Lower lobe of right lung (tissue), 2 donors: ENCODE data around the gene FGFR4. TPM values are rescaled to one million over a fixed set of nuclear protein-coding genes. Genes with fewer than 3 reads are reported as not detected.
A peak's percentile ranks its signal among the peaks of the same experiment; 100 is the strongest.

Source experiments
- ATAC-seq, 2 donors: fragments of 200-7000 bp; cut with Tn5 transposase; one replicate each; pipeline ENCODE4 v1.9.1; 2020 to 2022; ENCODE audit warnings: mild to moderate bottlenecking in 2 of 2, moderate library complexity in 2 of 2
- DNase-seq: peaks from one replicate; pipeline ENCODE4 v3.0.0-alpha.2; 2020
- H3K27ac ChIP-seq: fragments of 200-600 bp; one replicate; pipeline ENCODE4 v1.8.0; 2022
- H3K27me3 ChIP-seq: fragments of 200-600 bp; one replicate; pipeline ENCODE4 v1.8.0; 2022; ENCODE audit warnings: low read depth
- H3K36me3 ChIP-seq: fragments of 200-600 bp; one replicate; pipeline ENCODE4 v1.8.0; 2022; ENCODE audit warnings: mild to moderate bottlenecking
- H3K4me1 ChIP-seq: fragments of 200-600 bp; one replicate; pipeline ENCODE4 v1.8.0; 2022
- H3K4me3 ChIP-seq: fragments of 200-600 bp; one replicate; pipeline ENCODE4 v1.8.0; 2022; ENCODE audit warnings: mild to moderate bottlenecking
- H3K9me3 ChIP-seq: fragments of 200-600 bp; one replicate; pipeline ENCODE4 v1.8.0; 2022
- intact Hi-C: fragments of 100-400 bp; cut with DNase I; formaldehyde crosslinking; loops from one replicate; pipeline ENCODE4 v1.11.0; 2022
- total RNA-seq: library from RNA; stranded (reverse); fragmentation: NEBNext Ultra II Directional; extraction: Animal tissue kit (Norgen Biotek cat#: 25700); gene quantifications from one replicate; pipeline ENCODE4 v1.2.1, GENCODE V29; 2021
- TF ChIP-seq, protein P1 (sequence below): fragments of 200-600 bp; IDR thresholded peaks from one replicate; pipeline ENCODE4 v1.8.0; 2022; ENCODE audit warnings: antibody characterized with exemption, mild to moderate bottlenecking
- donor health status: DM: no; HTN: yes; CAD: no; lungs with severe emphysema.

Gene FGFR4
- total RNA-seq, 1 donor from 2014 or later, result 59.7 TPM

DNA sequence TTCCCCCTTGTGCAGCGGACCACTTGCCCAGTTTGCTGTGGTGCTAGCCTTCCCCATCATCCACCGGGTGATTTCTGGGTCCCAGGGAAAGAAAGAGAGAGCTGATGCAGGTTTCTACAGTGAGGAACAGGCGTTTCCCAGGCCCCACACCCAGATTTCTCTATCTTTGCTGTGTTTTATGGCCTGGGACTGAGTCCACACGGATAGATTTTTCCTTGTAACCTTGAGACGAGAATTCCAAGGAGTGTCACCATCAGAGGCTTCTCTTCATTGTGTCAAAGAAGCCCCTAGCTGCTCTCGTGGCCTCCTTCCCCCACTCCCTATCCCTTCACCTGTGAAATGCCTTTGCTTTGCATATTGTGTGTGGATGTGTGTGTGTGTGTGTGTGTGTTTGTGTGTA lies 21.2 kb upstream of the FGFR4 start:
- DNase-seq (no peak), ATAC-seq (no peak)
- H3K4me3 ChIP-seq, result no peak overlapping the region
- no peaks in the 10 kb centered on the region for H3K27me3 ChIP-seq
- intact Hi-C loops, result no loop called here
- H3K27ac ChIP-seq, result no peak overlapping the region
- no peaks in the 10 kb centered on the region for H3K4me1 ChIP-seq
- H3K9me3 ChIP-seq, result no peaks in the 10 kb centered on the region
- H3K36me3 ChIP-seq, result peaks cover 50% of the 10 kb centered on the region
- TF ChIP-seq, protein P1, sequence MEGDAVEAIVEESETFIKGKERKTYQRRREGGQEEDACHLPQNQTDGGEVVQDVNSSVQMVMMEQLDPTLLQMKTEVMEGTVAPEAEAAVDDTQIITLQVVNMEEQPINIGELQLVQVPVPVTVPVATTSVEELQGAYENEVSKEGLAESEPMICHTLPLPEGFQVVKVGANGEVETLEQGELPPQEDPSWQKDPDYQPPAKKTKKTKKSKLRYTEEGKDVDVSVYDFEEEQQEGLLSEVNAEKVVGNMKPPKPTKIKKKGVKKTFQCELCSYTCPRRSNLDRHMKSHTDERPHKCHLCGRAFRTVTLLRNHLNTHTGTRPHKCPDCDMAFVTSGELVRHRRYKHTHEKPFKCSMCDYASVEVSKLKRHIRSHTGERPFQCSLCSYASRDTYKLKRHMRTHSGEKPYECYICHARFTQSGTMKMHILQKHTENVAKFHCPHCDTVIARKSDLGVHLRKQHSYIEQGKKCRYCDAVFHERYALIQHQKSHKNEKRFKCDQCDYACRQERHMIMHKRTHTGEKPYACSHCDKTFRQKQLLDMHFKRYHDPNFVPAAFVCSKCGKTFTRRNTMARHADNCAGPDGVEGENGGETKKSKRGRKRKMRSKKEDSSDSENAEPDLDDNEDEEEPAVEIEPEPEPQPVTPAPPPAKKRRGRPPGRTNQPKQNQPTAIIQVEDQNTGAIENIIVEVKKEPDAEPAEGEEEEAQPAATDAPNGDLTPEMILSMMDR, result no peak

DNA sequence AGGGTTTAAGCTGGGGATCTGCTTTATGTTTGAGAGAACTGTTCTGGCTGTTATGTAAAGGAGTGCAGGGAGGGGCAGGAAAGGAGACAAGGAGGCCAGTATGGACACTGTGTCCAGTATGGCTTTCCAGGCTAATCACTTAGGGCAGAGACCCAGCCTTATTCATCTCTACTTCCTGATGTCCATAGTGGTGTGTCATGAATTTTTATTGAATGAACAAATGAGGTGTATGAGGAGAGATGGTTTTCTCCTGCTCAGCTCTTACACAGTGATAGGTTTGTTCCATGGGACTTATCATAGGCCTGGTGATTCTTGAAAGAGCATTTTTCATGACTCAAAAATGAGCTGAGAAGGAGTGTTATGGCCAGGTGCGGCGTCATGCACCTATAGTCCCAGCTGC lies 20.5 kb upstream of the FGFR4 start:
- H3K9me3 ChIP-seq, result no peaks in the 10 kb centered on the region
- H3K4me1 ChIP-seq, result no peaks in the 10 kb centered on the region
- no peak overlapping the region for H3K27ac ChIP-seq
- intact Hi-C loops, result no loop called here
- no peak overlapping the region for H3K4me3 ChIP-seq
- DNase-seq, result no peak
- no peak for ATAC-seq
- H3K27me3 ChIP-seq, result no peaks in the 10 kb centered on the region
- TF ChIP-seq, protein P1, result no peak
- H3K36me3 ChIP-seq, result peaks cover 50% of the 10 kb centered on the region

DNA sequence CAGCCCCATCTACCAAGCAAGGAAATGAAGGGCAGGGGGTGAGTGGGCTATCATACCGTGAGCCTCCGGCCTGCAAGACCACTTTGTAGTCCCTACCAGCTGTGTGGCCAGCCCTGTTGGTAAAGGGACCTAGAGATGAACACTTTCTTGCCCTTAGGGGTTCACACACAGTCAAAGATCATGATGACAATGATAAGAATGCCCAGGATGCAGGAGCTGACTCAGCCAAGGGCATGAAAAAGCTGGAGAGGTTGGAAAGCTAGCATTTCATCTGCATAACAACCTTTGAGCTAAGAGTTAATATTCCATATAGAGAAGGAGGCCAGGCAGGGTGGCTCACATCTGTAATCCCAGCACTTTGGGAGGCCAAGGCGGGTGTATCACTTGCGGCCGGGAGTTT lies 19.2 kb upstream of the FGFR4 start:
- no peak overlapping the region for H3K27ac ChIP-seq
- no peaks in the 10 kb centered on the region for H3K4me1 ChIP-seq
- TF ChIP-seq, protein P1, result no peak
- H3K27me3 ChIP-seq, result no peaks in the 10 kb centered on the region
- H3K36me3 ChIP-seq, result peaks cover 41% of the 10 kb centered on the region
- ATAC-seq (no peak), DNase-seq (no peak)
- no peaks in the 10 kb centered on the region for H3K9me3 ChIP-seq
- intact Hi-C loops, result no loop called here
- H3K4me3 ChIP-seq, result no peak overlapping the region

DNA sequence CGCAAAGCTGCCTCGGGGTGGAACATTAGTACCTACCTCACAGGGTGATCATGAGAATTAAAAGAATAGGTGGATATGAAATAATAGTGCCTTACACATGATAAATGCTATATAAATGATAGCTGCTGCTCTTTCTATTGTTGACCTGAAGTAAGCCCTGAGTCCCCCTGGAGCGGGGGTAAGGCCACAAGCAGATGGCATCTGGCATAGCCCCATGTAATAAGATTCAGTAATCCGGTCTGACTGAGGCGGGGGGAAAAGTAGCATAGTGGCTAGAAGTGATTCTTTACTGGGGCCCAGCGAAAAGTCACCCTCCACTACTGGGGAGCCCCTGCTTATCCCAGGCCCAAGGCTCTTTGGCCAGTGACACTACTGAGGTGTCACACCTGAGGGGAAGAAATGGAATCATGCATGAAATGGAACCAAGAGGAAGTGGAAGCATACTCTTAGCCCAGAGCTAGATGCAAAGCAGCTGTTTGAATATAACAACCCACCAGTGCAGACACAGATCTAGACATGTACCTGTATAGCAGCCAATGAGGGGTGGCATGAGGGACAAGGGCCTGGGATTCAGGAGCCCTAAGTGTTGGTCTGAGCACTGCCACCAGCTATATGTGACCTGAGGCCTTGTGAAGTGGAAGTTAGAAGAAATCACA lies 16.1 kb upstream of the FGFR4 start:
- no peak overlapping the region for H3K27ac ChIP-seq
- no peaks in the 10 kb centered on the region for H3K9me3 ChIP-seq
- TF ChIP-seq, protein P1, result no peak
- intact Hi-C loops, result no loop called here
- H3K27me3 ChIP-seq, result no peaks in the 10 kb centered on the region
- no peak overlapping the region for H3K4me3 ChIP-seq
- peaks cover 12% of the 10 kb centered on the region for H3K36me3 ChIP-seq
- DNase-seq (no peak), ATAC-seq (no peak)
- H3K4me1 ChIP-seq, result no peaks in the 10 kb centered on the region

DNA sequence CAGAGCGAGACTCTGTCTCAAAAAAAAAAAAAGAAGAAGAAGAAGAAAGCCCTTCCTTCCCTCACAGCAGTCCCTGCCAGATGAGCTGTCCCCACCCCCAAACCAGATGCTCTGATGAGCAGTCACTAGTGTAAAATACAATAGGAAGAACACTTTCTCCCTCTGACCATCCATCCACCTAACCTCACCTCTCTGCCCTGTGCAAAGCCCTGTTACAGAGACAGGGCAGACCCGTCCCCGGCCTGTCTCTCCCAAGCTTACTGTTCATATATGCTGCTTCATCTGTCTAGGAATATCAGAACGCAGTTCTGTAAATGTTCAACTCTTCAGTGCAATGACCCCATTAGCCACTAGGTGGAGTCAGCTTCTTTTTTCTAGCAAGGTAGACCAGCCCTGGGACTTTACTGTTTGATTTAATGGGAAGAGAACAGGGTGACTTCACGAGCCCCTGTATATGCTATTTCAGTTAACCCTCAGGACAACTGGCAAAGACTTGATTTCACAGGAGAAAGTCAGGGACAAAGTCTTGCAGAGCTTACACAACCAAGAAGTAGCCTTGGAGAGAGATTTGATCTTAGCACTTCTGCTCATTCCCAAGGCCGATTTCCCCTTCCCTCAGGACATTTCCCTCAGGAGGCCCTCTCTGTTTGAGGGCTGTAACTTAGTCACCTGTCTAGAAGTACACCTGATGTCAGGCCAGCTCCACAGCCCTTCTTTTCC lies 14.9 kb upstream of the FGFR4 start:
- no peak for DNase-seq

More for the DNA sequence above, 14.9 kb upstream of the FGFR4 start:
- no peak overlapping the region for H3K4me3 ChIP-seq
- H3K9me3 ChIP-seq, result no peaks in the 10 kb centered on the region
- H3K36me3 ChIP-seq, result peaks cover 3% of the 10 kb centered on the region
- no peaks in the 10 kb centered on the region for H3K27me3 ChIP-seq
- H3K4me1 ChIP-seq, result no peaks in the 10 kb centered on the region
- intact Hi-C loops, result no loop called here
- ATAC-seq, result peak; percentile 78 to 81
- H3K27ac ChIP-seq, result no peak overlapping the region
- TF ChIP-seq, protein P1, result peak; percentile 89
